Psoas muscle (tissue), 8 donors: ENCODE results near the gene CSNK1G1. TPM values are rescaled to one million over a fixed set of nuclear protein-coding genes. Genes with fewer than 3 reads are reported as not detected.

Experiments
- ATAC-seq, 4 donors: fragments of 200-7000 bp; cut with Tn5 transposase; one replicate each; pipeline ENCODE4 v1.9.1; 2020; ENCODE audit warnings: moderate library complexity in 3 of 4, mild to moderate bottlenecking in 2 of 4
- DNase-seq, 2 donors: peaks; one replicate each; pipeline ENCODE4 v3.0.0-alpha.2; 2020
- H3K27ac ChIP-seq: fragments of 200-600 bp; one replicate; pipeline ENCODE4 v1.8.0; 2022
- H3K27me3 ChIP-seq, 3 donors: fragments of 200-600 bp in 1 of 3; one replicate each; pipeline versions ENCODE4 v1.6.1 to v1.8.0; 2013 to 2022; ENCODE audit warnings: low read length in 2 of 3, mild to moderate bottlenecking in 2 of 3, moderate library complexity in 1 of 3; ENCODE audit not compliant: insufficient read depth in 3 of 3
- H3K36me3 ChIP-seq, 2 donors: fragments of 200-600 bp in 1 of 2; one replicate each; pipeline versions ENCODE4 v1.6.1 to v1.8.0; 2013 to 2022; ENCODE audit warnings: low read depth in 1 of 2, mild to moderate bottlenecking in 1 of 2, moderate library complexity in 1 of 2; ENCODE audit not compliant: insufficient read depth in 1 of 2
- H3K4me1 ChIP-seq: fragments of 200-600 bp; one replicate; pipeline ENCODE4 v1.8.0; 2022
- H3K4me3 ChIP-seq: fragments of 200-600 bp; one replicate; pipeline ENCODE4 v1.8.0; 2022; ENCODE audit warnings: mild to moderate bottlenecking
- H3K9me3 ChIP-seq: fragments of 200-600 bp; one replicate; pipeline ENCODE4 v1.8.0; 2022
- WGBS, 3 donors: extraction: QIAGEN DNeasy Blood & Tissue Kit; methylation state at CpG; one replicate each; pipeline versions ENCODE4 v1.1.6 to v1.1.7; 2013; 5-methylcytosine and 5-hydroxymethylcytosine counted together
- intact Hi-C, 2 donors: fragments of 100-400 bp; cut with DNase I; formaldehyde crosslinking; loops; one replicate each; pipeline versions ENCODE4 v1.11.0 to v1.14.2; 2022
- polyA plus RNA-seq, 3 donors: library from polyadenylated mRNA; stranded (reverse); fragments of 200-250 nt; gene quantifications; one replicate each; pipeline ENCODE4 v1.2.3, GENCODE V29; 2013
- total RNA-seq, 4 donors: library from RNA; stranded (reverse); fragmentation: NEBNext Ultra II Directional in 2 of 4; extraction: Animal tissue kit (Norgen Biotek cat#: 25700) in 2 of 4; gene quantifications; one replicate each; pipeline versions ENCODE4 v1.2.1 to v1.2.4, GENCODE V29; 2021 to 2023
- TF ChIP-seq, protein P1 (sequence below): fragments of 200-600 bp; IDR thresholded peaks from one replicate; pipeline ENCODE4 v1.8.0; 2022; ENCODE audit warnings: antibody characterized with exemption
- donor health status: healthy with polysubstance abuse.
- donor health status: DM: no; HTN: no; CAD: no; lungs with moderate emphysema.
- donor health status: Bipolar disorder and iron deficiency.
- donor health status: healthy.
- donor health status: DM: yes; HTN: yes; CAD: no.
- donor health status: DM: no; HTN: no; CAD: no.
- donor health status: DM: no; HTN: no; CAD: no.
- donor health status: DM: yes; HTN: yes; CAD: no.

Gene CSNK1G1
- total and polyA plus RNA-seq, 7 donors, result 1.9 to 9.6 (median 7.1) TPM

DNA sequence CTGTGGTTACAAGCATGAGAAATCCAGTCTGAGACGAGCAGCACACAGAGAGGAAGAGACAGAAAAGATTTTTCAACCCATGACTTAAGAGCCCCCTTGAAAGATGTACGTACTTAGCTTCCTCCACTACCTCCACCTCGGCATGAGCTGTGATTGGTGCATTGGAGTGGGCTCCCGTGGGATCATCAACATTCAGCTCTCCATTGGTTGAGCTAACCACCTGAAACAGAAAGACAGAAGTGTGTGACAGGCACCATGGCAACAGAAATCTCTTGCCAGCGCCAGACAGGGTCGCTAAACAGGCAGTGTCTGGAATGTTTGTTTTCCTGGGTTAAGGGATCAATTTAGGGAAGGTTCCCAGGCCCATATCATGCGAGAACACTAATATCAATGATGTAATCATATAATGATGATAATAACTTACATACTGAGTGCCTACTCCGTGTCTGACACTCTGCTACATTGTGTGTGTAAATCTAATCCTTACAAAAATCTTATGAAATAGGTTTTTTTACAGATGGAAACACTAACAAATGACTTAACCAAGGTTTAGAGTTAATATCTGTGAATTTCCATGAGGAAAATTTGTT, 175.6 kb downstream of the CSNK1G1 start:
- DNase-seq, result no peak
- no peak for ATAC-seq
- no peak overlapping the region for H3K4me3 ChIP-seq
- H3K27me3 ChIP-seq, result no peaks in the 10 kb centered on the region
- H3K4me1 ChIP-seq, result no peaks in the 10 kb centered on the region
- WGBS, 3 donors, result 69 to 75% (median 69%) methylated on average over 8 of the region's 8 CpGs
- intact Hi-C loops, result no loop called here
- H3K36me3 ChIP-seq, result peaks cover 0 to 57% of the 10 kb centered on the region in 2 donors
- H3K9me3 ChIP-seq, result no peaks in the 10 kb centered on the region
- TF ChIP-seq, protein P1, sequence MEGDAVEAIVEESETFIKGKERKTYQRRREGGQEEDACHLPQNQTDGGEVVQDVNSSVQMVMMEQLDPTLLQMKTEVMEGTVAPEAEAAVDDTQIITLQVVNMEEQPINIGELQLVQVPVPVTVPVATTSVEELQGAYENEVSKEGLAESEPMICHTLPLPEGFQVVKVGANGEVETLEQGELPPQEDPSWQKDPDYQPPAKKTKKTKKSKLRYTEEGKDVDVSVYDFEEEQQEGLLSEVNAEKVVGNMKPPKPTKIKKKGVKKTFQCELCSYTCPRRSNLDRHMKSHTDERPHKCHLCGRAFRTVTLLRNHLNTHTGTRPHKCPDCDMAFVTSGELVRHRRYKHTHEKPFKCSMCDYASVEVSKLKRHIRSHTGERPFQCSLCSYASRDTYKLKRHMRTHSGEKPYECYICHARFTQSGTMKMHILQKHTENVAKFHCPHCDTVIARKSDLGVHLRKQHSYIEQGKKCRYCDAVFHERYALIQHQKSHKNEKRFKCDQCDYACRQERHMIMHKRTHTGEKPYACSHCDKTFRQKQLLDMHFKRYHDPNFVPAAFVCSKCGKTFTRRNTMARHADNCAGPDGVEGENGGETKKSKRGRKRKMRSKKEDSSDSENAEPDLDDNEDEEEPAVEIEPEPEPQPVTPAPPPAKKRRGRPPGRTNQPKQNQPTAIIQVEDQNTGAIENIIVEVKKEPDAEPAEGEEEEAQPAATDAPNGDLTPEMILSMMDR, result no peak
- H3K27ac ChIP-seq, result no peak overlapping the region

DNA sequence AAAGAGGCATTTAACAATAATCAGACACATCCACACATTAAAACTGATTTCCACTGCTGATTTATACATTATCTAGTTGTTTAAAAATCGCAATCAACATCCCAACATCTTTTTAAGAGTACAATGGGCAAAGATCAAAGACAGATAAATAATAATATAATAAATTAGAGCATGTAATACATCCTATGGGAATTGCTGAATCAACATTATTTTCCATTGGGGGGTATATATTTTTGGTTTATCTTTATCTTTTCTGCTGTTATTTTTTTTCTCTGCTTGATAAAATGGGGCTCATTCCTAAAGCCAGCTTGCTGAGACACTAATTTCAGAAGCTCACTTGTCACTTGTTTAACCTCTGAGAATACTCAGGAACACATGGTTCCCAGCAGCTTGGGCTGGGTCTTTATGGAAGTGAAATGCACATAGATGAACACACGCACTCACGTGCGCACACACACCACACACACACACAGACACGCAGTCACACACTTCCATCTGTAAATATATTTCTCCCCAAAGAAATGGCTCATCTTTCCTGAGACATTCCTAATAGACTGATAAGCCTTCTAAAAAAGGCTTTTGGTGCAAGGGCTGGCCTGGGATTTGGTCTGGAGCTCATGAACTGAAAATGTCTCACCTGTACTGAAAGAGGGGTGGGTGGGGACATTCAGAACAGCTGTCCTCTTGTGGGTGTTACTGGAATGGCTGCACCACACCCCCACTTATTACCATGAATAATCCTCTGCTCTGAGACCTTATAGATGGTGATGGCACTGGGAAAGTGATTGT, 189.7 kb downstream of the CSNK1G1 start:
- Histone ChIP-seq H3K9me3 (no peaks in the 10 kb centered on the region), H3K4me1 (peaks cover 23% of the 10 kb centered on the region), H3K27me3 (no peaks in the 10 kb centered on the region), H3K36me3 (peaks cover 5 to 14% of the 10 kb centered on the region in 2 donors), H3K4me3 (no peak overlapping the region), H3K27ac (no peak overlapping the region)
- WGBS, 3 donors, result 68 to 77% (median 73%) methylated on average over 5 of the region's 5 CpGs
- TF ChIP-seq, protein P1, result no peak
- DNase-seq (no peak), ATAC-seq (no peak)
- intact Hi-C loops, result no loop called here

DNA sequence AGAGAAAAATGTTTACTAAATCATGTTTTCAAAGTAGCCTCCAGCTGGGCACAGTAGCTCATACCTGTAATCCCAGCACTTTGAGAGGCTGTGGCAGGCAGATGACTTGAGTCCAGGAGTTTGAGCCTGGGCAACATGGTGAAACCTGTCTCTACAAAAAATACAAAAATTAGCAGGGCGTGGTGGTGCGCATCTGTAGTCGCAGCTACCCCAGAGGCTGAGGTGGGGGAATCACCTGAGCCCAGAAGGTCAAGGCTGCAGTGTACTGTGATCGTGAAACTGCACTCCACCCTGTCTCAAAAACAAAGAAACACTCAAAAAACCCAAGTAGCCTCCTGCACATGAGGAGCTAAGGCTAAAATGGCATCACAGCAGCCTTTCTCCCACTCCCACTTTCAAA, 191.5 kb downstream of the CSNK1G1 start:
- Histone ChIP-seq H3K27me3 (no peaks in the 10 kb centered on the region), H3K27ac (peak overlapping the region; percentile 95), H3K4me3 (no peak overlapping the region), H3K9me3 (no peaks in the 10 kb centered on the region), H3K36me3 (peaks cover 8 to 26% of the 10 kb centered on the region in 2 donors), H3K4me1 (peaks cover 37% of the 10 kb centered on the region)
- TF ChIP-seq, protein P1, result no peak
- DNase-seq (no peak), ATAC-seq (no peak)
- intact Hi-C loops, result loop anchor here (5.0 kb wide), 1 partner anchor 193 kb away; the partner anchor contains the start of gene CSNK1G1 (in 2 of the 2)
- 92 to 94% (median 94%) methylated on average over 4 of the region's 4 CpGs for WGBS, 3 donors

GRCh38 chr15:64163659-64164362, 192.2 kb downstream of the CSNK1G1 start:
- WGBS, 3 donors, result 37 to 39% (median 37%) methylated on average over 14 of the region's 14 CpGs
- intact Hi-C loops, result loop anchor here (5.0 kb wide), 1 partner anchor 193 kb away; the partner anchor contains the start of gene CSNK1G1 (in 2 of the 2)
- peak overlapping the region; percentile 95 for H3K27ac ChIP-seq
- peaks cover 37% of the 10 kb centered on the region for H3K4me1 ChIP-seq
- H3K9me3 ChIP-seq, result no peaks in the 10 kb centered on the region
- DNase-seq (no peak), ATAC-seq (peak; percentile 20 to 47 (median 44))
- peak overlapping the region; percentile 95 for H3K4me3 ChIP-seq
- H3K36me3 ChIP-seq, result peaks cover 8 to 32% of the 10 kb centered on the region in 2 donors
- no peaks in the 10 kb centered on the region for H3K27me3 ChIP-seq
- TF ChIP-seq, protein P1, result no peak
